Measurements from ENCODE around the gene RFX8. TPM values are rescaled to one million over a fixed set of nuclear protein-coding genes. Genes with fewer than 3 reads are reported as not detected.

RFX8 gene
- total and polyA plus RNA-seq, 11 donors = 0.12 to 2.0 (median 0.34) TPM; not detected in 5

GRCh38 chr2:101479328-101479727, 4.4 kb upstream of the RFX8 start:
- H3K4me3 ChIP-seq = no peak overlapping the region
- H3K9me3 ChIP-seq = no peaks in the 10 kb centered on the region
- no peaks in the 10 kb centered on the region for H3K36me3 ChIP-seq
- no peak overlapping the region for H3K27ac ChIP-seq
- ATAC-seq (no peak), DNase-seq (no peak)
- TF ChIP-seq POLR2A (IDR thresholded peaks at IDR 0.05) (no peak), CTCF (IDR thresholded peaks at IDR 0.05) (no peak)
- H3K27me3 ChIP-seq = peaks cover 0 to 53% (median 0%) of the 10 kb centered on the region in 9 donors
- intact Hi-C loops (cut with DNase I) = loop anchor here in 1 of 10 donors (10.0 kb wide), 1 partner anchor 215 kb away; the partner anchor contains the start of gene MAP4K4
- H3K4me1 ChIP-seq = peaks cover 0 to 16% (median under 1%) of the 10 kb centered on the region in 12 donors
- 45 to 59% (median 51%) methylated on average over 4 of the region's 4 CpGs for WGBS, 4 donors

GRCh38 chr2:101478181-101479001, 3.5 kb upstream of the RFX8 start:
- intact Hi-C loops (cut with DNase I) = loop anchor here in 1 of 10 donors (10.0 kb wide), 1 partner anchor 216 kb away; the partner anchor contains the start of gene MAP4K4
- no peaks in the 10 kb centered on the region for H3K36me3 ChIP-seq
- H3K4me1 ChIP-seq = peaks cover 0 to 25% (median 5%) of the 10 kb centered on the region in 12 donors
- no peak for TF ChIP-seq POLR2A (IDR thresholded peaks at IDR 0.05)
- no peak for TF ChIP-seq CTCF (IDR thresholded peaks at IDR 0.05)
- H3K4me3 ChIP-seq = no peak overlapping the region
- ATAC-seq (no peak), DNase-seq (no peak)
- H3K9me3 ChIP-seq = no peaks in the 10 kb centered on the region
- no peak overlapping the region for H3K27ac ChIP-seq
- 72 to 79% (median 73%) methylated on average over 2 of the region's 2 CpGs for WGBS, 4 donors
- H3K27me3 ChIP-seq = peaks cover 0 to 60% (median 0%) of the 10 kb centered on the region in 9 donors

GRCh38 chr2:101477556-101477955, 2.6 kb upstream of the RFX8 start:
- Histone ChIP-seq H3K4me1 (peaks cover 0 to 34% (median 9%) of the 10 kb centered on the region in 12 donors), H3K9me3 (no peaks in the 10 kb centered on the region), H3K36me3 (no peaks in the 10 kb centered on the region), H3K27ac (no peak overlapping the region), H3K4me3 (no peak overlapping the region), H3K27me3 (peaks cover 0 to 62% (median 0%) of the 10 kb centered on the region in 9 donors)
- no peak for ATAC-seq
- intact Hi-C loops (cut with DNase I) = loop anchor here in 1 of 10 donors (10.0 kb wide), 1 partner anchor 217 kb away; the partner anchor contains the start of gene MAP4K4
- DNase-seq = no peak
- 96 to 98% (median 98%) methylated on average over 2 of the region's 2 CpGs for WGBS, 4 donors
- TF ChIP-seq POLR2A (IDR thresholded peaks at IDR 0.05) (no peak), CTCF (IDR thresholded peaks at IDR 0.05) (no peak)

GRCh38 chr2:101476605-101477208, 1.8 kb upstream of the RFX8 start:
- 94 to 97% (median 96%) methylated on average over 8 of the region's 8 CpGs for WGBS, 4 donors
- TF ChIP-seq CTCF (IDR thresholded peaks at IDR 0.05) = no peak
- TF ChIP-seq POLR2A (IDR thresholded peaks at IDR 0.05) = no peak
- H3K4me1 ChIP-seq = peaks cover 0 to 34% (median 9%) of the 10 kb centered on the region in 12 donors
- ATAC-seq (no peak), DNase-seq (no peak)
- no peak overlapping the region for H3K4me3 ChIP-seq
- H3K27me3 ChIP-seq = peaks cover 0 to 64% (median 0%) of the 10 kb centered on the region in 9 donors
- H3K27ac ChIP-seq = no peak overlapping the region
- H3K36me3 ChIP-seq = no peaks in the 10 kb centered on the region
- intact Hi-C loops (cut with DNase I) = loop anchor here in 1 of 10 donors (10.0 kb wide), 1 partner anchor 218 kb away; the partner anchor contains the start of gene MAP4K4
- H3K9me3 ChIP-seq = no peaks in the 10 kb centered on the region
